Fibroblast of skin of scalp (primary cell): ENCODE data around the gene ADAM15. TPM values are rescaled to one million over a fixed set of nuclear protein-coding genes. Genes with fewer than 3 reads are reported as not detected.

ENCODE experiments used
- DNase-seq: peaks from one replicate; pipeline ENCODE4 v3.0.0-alpha.2; 2013
- polyA plus RNA-seq, 2 experiments: library from polyadenylated mRNA; unstranded; fragments of 120-200 nt; gene quantifications; one replicate each; pipeline ENCODE4 v1.2.1, GENCODE V29; 2013; ENCODE audit not compliant: insufficient read length in 2 of 2

The ADAM15 gene
- polyA plus RNA-seq (2013, experiment 1 of 2; ENCODE audit: insufficient read length), result 48.6 TPM
- 48.5 TPM for polyA plus RNA-seq (2013, experiment 2 of 2; ENCODE audit: insufficient read length)

GRCh38 chr1:155050560-155051341, at the start of gene ADAM15:
Gene ADAM15, plus strand, starts transcription at chr1:155051316. Its CDS starts 71 bp downstream, at chr1:155051387.
- peak; percentile 63 for DNase-seq

GRCh38 chr1:155001425-155001674, 49.8 kb upstream of the ADAM15 start:
- no peak for DNase-seq

GRCh38 chr1:155001675-155002463, 49.2 kb upstream of the ADAM15 start:
- DNase-seq, result peak; percentile 99

- no peak for DNase-seq
Observed at GRCh38 chr1:155002464-155003226, 48.5 kb upstream of the ADAM15 start, which contains the start of gene ZBTB7B. Gene ZBTB7B, plus strand, starts transcription at chr1:155002802. Its CDS starts 11,859 bp downstream, at chr1:155014661.

- DNase-seq, result peak; percentile 38
Observed at GRCh38 chr1:155003227-155003765, 47.8 kb upstream of the ADAM15 start.

- DNase-seq, result peak; percentile 57
Observed at GRCh38 chr1:155003766-155004351, 47.3 kb upstream of the ADAM15 start.

GRCh38 chr1:155004352-155005075, 46.6 kb upstream of the ADAM15 start:
- peak; percentile 43 for DNase-seq

GRCh38 chr1:155005076-155006011, 45.8 kb upstream of the ADAM15 start:
- no peak for DNase-seq

- DNase-seq, result peak; percentile 42
Observed at GRCh38 chr1:155006601-155007101, 44.5 kb upstream of the ADAM15 start.

GRCh38 chr1:155007251-155007828, 43.8 kb upstream of the ADAM15 start:
- DNase-seq, result no peak

GRCh38 chr1:155008015-155008941, 42.8 kb upstream of the ADAM15 start:
- DNase-seq, result no peak

- no peak for DNase-seq
Observed at GRCh38 chr1:155009221-155009711, 41.9 kb upstream of the ADAM15 start.

- no peak for DNase-seq
Observed at GRCh38 chr1:155009742-155010141, 41.4 kb upstream of the ADAM15 start.

GRCh38 chr1:155010211-155010918, 40.8 kb upstream of the ADAM15 start:
- no peak for DNase-seq

GRCh38 chr1:155011004-155011416, 40.1 kb upstream of the ADAM15 start:
- DNase-seq, result no peak

GRCh38 chr1:155011437-155012025, 39.6 kb upstream of the ADAM15 start:
- DNase-seq, result no peak

- DNase-seq, result peak; percentile 63
Observed at GRCh38 chr1:155012026-155012546, 39.0 kb upstream of the ADAM15 start.
